Activated CD8-positive, alpha-beta memory T cell treated with anti-CD3 and anti-CD28 coated beads, Interleukin-2, amount 50 U/mL, for 48 hours (primary cell): ENCODE data around the gene CCNC.

ENCODE experiments used
- DNase-seq: peaks from one replicate; pipeline ENCODE4 v3.0.0-alpha.2; 2020

The CCNC gene, protein sequence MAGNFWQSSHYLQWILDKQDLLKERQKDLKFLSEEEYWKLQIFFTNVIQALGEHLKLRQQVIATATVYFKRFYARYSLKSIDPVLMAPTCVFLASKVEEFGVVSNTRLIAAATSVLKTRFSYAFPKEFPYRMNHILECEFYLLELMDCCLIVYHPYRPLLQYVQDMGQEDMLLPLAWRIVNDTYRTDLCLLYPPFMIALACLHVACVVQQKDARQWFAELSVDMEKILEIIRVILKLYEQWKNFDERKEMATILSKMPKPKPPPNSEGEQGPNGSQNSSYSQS

DNA sequence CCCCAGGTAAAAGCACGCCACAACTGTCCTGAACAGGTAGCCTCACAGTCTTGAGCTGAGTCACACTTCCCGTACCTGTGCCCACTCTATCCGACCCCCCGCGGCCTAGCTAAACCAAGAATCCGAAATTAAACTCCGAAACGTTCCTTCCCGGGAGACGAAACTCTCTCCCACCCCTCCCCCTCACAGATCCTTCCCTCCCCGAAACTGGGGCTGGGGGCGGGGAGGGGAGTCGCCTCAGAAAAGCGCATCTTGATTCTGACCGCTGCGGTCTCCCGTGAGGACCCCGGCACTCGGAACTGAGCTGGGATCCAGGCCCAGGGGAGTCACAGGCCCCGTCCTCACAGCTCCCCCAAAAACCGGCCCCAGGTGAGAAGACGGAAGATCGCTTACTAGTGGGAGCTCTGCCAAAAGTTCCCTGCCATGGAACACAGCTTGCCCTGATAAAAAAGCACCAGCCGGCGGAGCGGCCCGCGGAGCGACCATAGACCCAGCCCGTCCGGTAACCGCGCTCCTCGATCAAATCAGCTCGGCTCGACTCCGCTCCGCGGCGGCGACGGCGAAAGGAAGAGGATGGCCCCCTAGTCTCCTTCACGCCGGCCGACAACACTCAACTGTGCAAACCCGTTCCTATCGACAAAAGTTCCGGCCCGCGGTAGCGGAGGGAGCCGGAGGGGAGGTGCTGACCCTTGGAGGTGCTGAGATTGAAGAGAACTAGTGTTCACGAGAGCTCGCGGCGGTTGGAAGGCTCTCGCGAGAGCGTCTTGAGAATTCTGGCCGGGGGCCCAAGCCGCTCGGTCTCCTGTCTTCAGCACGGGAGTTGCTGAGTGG, at the start of gene CCNC:
Gene CCNC (minus strand): TSS at position 558 of the 831 bp plus-strand sequence. CDS start 133 bp downstream, at position 425.
- peak; percentile 95 for DNase-seq

DNA sequence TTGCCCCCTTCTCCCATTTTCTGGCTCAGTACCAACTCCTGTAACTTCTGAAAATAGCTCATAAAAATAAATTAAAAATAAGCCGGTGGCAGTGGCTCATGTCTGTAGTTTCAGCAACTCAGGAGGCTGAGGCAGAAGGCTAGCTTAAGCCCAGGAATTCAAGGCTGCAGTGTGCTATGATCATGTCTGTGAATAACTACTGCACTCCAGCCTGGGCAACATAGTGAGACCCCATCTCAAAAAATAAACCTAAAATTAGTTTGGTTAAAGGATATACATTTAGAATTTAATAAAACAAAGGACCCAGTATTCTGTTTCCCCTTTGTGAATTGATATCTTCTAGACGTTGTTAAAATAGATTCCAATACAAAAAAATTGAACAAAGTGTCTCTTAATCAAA, 48.7 kb upstream of the CCNC start:
- no peak for DNase-seq

DNA sequence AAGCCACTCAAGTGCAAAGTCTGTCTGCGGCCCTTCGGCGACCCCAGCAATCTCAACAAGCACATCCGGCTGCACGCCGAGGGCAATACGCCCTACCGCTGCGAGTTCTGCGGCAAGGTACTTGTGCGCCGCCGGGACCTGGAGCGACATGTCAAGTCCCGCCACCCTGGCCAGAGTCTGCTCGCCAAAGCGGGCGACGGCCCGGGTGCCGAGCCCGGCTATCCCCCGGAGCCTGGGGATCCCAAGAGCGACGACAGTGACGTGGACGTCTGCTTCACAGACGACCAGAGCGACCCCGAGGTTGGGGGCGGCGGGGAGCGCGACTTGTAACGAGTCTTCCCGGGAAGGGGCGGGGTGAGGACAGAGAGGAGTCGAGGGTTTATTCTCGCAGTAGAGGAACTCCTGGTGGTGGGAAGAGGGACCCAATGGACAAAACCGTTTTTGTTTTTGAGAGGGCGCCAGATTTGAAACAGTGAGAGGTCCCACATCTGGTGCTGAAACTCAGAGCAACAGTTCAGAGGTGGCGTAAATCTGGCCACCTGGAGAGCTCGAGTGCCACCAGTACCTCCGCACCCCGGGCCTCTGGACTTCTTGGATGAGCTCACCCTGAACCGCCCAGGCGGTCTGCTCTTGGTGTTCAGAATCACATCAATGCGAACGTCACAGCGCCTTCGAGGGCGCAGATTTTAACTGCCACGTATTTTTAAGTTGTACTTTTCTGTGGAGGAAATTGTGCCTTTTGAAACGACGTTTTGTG, 46.1 kb upstream of the CCNC start:
- peak; percentile 69 for DNase-seq

DNA sequence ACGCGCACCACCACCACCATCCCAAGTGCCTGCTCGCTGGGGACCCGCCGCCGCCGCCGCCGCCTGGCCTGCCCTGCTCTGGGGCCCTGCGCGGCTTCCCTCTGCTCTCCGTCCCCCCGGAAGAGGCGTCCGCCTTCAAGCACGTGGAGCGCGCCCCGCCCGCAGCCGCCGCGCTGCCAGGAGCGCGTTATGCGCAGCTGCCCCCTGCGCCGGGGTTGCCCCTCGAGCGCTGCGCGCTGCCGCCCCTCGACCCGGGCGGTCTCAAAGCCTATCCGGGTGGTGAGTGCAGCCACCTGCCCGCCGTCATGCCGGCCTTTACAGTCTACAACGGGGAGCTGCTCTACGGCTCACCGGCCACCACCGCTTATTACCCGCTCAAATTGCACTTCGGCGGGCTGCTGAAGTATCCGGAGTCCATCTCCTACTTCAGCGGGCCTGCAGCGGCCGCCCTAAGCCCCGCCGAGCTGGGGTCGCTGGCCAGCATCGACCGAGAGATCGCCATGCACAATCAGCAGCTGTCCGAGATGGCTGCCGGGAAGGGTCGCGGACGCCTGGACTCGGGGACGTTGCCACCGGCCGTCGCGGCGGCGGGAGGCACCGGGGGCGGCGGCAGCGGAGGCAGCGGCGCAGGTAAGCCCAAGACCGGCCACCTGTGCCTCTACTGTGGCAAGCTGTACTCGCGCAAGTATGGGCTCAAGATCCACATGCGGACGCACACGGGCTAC, 45.4 kb upstream of the CCNC start:
- DNase-seq: peak; percentile 65

DNA sequence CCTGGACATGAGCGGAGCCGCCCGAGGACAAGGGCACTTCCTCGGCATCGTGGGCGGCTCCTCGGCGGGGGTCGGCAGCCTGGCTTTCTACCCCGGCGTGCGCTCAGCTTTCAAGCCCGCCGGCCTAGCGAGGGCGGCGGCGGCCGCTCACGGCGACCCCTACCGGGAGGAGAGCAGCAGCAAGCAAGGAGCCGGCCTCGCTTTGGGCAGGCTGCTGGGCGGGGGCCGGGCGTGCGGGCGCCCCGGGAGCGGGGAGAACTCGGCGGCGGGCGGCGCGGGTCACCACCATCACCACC, 44.9 kb upstream of the CCNC start:
- DNase-seq: peak; percentile 76

DNA sequence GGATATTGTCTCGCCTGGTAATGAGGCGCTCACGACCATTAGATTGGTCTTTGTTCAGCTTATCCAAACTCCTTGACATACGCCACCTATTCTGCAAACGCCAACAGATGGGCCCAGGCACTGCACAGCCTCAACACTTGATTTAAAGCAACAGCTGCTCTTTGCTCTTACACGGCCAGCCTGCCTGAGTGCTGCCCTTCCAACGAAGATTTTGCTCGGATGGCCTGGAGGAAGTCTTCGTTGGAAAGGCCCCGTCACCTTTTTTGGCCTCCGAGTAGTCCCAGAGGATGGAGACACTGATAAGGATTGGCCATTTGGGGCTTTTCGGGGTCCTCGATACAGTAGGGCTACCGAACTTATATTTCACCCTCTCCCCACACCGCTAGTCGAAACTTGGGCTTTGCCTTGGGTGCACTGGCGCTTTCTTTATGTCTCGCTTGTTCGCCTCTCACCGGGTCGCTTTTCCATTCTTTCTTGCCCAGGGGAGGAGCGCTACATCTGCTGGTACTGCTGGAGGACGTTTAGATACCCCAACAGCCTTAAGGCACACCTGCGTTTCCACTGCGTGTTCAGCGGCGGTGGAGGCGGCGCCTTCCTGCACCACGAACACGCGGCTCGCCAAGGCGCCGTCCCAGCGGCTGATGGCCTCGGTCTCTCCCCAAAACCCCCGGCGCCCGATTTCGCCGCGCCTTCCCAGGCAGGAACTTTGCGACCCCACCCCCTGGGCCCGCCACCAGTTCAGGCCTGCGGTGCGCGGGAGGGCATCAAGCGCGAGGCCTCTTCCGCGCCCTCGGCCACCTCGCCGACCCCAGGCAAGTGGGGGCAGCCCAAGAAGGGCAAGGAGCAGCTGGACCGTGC, 44.3 kb upstream of the CCNC start:
- no peak for DNase-seq

DNA sequence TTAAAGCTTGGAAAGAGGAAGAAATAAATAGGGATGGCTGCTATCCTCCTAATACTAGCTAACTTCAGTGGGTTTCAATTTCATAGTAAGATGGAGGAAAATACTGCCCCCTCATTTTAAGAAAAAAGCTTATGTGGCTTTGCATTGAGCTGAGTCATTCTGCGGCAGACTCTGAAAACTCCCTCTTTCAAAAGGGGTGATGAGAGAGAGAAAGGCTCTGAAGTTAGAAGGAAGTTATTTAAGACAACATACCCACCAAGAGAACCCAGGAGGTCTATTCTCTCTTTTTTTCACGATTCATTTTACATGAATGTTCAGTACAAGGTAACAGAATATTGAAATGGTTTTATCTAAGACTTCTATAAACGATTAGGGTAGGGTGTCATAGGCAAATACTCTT, 42.7 kb upstream of the CCNC start:
- DNase-seq: no peak

DNA sequence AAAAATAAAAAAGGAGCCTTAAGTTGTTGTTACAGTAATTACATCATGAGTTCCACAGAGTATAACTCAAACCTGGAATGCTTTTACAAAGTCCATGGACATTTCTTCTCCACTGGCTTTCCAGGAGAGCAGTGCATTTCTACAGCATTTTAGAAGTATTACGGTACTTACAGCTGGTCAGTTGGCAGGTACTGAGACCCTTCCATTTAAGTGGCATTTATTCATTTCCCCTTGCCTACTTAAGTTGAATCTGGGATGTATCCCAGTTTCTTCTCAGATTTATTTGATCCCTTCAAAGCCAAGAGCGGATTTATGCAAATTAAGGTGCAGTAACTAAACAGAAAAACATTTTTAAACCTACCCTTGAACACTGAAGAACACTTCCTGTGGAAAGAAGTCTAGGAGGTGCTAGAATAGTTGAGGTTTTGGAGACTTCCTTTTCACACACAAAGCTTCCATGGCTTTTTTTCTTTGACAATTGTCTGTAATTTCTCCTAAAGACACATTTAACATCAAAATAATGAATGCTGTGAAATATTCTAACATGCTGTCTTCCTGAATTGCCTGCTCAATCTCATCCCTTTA, 41.5 kb upstream of the CCNC start:
- DNase-seq: no peak

DNA sequence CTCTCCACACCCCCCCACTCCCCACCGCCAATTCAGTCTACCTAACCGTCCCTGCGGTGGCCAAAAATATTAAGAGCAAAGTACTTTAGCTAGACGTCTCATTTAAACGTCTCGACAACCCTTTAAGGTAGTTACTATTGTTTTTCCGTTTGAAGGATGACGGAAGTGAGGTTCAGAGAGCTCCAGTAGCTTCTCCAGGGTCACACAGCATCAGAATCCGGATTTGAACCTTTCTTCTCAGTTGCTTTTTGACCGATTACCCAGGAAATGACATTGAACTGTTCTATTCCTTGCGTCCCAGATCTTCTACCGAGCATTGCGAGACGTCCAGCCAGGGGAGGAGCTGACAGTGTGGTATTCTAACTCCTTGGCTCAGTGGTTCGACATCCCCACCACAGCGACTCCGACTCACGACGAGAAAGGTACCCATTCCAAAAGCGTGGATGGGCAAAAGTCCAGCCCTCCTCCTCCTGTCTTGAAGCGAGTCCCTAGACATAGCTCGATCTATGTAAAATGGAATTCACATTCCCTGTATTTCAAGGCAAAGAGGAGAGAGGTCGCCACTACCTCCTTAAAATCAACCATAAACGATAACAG, 40.5 kb upstream of the CCNC start:
- no peak for DNase-seq

DNA sequence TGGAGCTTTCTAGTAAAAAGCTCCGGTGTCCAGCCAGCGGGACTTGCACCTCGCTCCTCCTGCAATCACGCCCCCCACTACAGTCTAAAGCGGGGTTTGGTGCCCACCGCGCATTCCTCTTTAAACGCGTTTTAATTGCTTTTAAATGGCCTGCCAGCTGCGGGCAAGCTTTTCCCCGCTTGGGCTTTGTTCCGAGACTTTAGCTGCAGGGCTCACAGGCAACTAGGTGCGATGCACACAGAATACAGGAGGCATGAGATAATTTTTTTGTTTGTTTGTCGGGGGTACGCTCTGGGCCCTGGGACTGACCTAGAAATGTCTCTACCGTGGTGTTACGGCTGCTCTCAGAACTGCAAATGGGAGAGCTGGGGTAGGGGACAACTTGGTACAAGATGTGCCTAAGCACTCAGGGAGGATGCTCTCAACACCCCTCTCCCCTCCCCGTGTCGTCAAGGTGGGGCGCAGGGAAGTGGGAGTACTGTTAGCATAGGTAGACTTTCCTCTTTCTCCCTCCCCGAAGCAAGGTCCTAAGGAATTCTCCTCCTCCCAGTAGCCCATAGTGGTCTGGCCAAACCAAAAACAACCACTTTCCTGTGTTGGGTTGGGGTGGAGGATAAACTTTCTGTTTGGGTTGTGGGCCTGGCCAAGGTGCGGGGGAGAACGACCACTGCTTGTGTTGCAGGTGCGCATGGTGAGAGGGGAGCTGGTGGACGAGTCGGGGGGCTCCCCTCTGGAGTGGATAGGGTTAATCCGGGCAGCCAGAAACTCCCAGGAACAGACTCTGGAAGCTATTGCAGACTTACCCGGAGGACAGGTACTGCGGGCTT, 39.8 kb upstream of the CCNC start:
- DNase-seq: no peak

DNA sequence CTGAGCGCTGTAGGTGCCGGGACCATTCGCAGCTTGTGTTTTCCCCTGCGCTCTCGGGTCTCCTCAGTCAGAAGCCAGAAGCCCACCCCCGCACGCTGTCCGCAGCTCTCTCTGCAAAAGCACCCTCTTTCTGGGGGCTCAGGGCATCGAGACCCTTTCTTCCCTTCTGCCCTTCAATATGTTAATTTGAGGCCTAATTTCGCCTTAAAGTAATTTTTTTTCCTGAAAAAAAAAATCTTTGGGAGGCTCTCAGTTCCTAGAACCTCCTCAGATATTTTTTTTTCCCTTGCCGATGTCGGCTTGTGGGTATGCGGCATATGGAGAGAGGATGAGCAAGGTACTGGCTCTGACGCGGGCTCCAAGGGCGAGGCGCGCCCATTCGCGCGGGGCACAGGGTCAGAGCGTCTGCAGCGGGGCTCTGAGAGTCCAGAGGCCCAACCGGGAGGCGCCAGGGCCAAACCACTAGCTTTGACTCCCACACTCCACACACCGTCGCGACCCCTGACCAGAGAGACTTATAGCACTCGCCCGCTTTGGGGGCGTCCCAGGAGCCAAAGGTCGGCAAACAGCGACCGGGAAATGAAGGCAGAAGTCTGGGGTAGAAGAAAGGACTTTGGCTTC, 39.1 kb upstream of the CCNC start:
- DNase-seq: no peak

DNA sequence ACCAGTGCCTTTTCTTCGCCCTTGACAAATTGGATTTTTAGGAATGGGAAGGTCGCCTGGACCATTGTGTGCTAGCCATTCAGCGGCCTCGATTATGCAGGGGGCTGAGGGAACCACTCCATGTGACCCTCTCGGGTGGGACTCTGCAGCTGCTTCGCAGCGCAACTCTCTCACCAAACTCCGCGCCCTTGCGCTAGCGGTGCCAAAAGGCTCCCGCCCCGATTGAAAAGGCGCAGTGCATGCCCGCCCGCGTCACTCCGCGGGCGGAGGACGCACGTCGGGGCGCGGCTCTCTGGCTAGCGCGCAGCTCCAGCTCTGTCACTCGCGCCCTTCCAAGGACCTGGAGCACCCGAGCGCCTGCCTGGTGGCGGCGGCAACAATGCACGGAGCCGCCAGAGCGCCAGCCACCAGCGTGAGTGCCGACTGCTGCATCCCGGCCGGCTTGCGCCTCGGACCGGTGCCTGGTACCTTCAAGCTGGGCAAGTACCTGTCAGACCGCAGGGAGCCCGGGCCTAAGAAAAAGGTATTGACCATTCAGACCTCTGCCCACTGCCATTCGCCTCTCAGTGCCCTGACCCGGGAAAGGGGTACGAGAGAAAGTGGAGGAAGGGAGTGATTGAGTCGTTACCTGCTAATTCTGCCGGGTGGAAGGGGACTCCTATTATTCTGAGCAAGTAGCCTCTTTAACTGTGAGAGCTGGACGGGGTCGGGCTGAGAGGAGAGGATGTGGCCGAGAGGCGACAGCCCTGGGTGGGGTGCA, 38.4 kb upstream of the CCNC start, which contains the start of gene PRDM13:
Gene PRDM13 (plus strand): TSS at position 178 of the 760 bp plus-strand sequence. CDS start 202 bp downstream, at position 380.
- no peak for DNase-seq

DNA sequence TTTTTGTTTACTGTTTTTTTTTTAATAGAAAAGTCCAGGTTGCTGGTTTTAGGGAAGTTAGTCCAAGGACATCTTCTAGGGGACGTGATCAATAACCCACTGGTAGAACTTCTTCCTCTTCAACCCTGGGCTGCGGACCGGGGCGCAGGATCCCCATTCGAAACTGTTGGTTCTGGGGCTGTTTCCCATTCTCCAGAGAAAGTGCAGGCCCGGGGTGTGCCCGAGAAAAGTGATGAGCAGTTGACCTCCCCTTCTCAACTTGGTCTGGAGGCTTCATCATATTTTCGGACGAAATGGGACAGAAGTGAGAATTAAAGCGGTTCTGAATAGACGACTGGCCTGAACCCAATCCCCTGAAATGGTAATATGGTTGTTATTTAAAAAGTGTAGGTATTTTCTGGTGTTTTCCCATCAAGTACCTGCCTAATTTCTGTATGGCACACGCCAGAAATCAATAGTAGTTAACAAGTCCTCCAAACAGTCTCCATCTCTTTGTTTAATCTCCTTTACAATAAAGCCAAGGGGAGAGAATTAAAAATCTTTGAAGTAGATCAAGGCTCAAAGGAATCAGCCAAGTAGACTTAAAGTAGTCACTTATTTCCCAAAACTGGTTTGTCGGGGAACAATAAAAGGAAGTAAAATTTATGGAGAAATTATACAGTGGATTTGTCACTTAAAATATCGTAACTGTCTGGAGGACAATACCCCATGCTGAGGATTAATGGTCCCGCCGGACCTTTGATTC, 37.6 kb upstream of the CCNC start:
- DNase-seq: no peak

DNA sequence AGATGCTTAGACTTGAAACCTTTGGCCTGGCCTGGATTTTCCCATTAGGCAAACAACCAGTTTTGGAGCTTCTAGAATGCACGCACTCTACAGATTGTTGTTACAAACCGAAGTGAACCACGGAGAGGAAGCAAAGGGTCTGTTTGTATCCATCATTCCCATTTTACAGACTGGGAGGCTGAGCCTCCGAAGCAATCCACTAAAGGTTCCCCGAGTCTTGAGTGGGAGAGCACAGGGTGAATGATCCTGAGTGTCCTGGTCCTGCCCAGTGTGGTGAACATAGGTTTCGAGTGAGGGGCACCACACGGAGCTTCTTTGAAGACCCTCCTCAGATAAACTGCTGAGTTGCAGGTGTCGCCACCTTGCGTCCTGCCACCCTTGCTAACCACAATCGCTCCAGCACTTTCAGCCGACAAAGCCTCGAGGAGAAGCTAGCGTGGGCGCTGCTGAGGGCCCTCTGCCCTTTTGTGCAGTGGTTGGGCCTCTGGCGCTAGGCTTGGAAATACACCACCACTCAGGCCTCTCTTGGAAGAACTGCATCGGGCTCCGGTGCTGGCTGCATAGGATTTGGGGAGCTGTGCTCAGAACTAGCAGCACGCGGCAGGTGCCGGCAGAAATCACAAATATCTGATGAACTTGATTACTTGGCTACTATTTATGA, 36.7 kb upstream of the CCNC start:
- DNase-seq: no peak

DNA sequence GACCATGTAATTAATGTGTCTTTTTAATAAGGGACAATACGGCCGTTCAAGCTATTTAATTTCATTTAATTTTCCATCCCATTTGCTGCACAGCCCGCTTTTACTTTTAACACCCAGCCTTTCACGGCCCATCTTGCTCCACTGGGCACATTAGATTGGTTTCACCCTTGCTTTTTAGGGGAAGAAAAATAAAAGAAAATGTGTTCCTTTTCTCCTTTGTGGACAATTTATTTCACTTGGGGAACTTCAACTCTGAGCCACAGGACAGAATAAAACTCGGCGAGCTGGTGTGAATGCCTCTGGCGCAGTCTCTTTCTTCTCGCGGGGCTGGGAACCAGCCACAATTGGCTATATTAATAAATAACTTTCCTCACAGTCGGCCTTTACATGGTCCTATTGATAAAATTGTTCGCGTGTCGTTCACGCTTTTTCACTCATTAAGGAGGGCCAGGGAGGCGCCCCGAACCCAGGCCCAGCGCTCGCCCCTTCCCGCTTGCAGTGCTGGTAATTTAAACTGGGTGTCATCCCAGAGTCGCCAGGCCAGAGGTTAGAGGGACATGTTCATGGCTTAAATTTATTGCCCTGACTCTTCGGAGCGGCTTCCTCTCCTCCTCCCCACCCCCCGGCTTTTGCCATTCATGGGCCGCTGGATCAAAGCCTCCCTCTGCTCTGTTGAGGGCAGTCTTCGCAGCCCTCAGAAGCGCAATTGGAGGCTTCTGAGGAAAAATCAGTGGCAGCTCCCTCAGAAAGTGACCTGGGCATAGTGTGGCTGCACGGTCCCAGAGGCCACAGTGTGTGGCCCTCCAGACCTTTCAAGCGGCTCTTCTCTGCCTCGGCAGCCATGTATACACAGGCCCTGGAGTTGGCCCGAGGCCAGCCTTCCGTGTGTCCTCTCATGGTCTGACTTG, 36.0 kb upstream of the CCNC start:
- no peak for DNase-seq

DNA sequence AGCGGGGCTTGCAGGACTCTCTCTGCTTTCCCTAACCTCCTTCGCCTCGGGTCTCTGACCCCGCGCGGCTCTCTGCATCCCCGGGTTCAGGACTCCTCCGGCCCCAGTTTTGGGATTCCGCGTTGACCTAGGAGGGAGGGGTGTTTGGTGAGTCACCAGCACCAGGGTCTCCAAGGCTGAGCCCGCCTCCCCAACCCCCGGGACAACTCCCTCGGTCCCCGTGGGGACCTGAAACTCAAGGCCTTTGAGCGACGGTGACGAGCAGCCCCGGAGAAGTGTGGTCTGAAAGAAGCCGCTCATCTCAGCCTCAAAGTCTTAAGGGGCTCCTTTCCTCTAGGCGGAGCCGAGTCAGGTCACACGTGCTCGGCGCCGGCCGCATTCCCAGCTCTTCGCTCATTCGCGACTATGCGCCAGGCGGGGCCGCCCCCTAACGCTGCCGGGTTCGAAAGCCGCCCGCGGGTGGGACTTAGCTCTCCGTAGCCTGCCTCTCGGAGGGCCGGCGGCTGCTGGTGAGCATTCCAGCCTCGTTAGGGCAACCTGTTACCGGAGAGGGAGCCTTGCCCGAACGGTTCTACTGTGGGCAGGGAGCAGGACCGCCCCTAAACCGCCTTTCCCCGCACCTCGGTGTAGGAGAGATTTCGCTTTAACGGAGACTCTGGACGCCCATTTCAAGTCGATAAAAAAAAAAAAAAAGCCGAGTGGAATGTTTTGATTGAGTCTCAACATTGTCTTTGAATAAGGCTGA, 35.1 kb upstream of the CCNC start:
- DNase-seq: peak; percentile 72
